NCI-H2081 (cell line): ENCODE measurements around the gene ATXN1.
"Not testable (repeated sequence)": the region's sequence is repeated elsewhere in the genome, so short reads cannot be mapped to it uniquely, and the experiment has no call there.

ENCODE experiments used
- DNase-seq, 2 experiments: peaks; one replicate each; lab custom pipeline; 2025; lab: John Stamatoyannopoulos, UW

ATXN1 gene

GRCh38 chr6:16570946-16571345, 190.3 kb downstream of the ATXN1 start:
- DNase-seq: no peak

- no peak for DNase-seq
These were observed 191.1 kb downstream of the ATXN1 start for GRCh38 chr6:16570221-16570553.

- no peak for DNase-seq
These were observed 193.1 kb downstream of the ATXN1 start for GRCh38 chr6:16568128-16568527.

DNA sequence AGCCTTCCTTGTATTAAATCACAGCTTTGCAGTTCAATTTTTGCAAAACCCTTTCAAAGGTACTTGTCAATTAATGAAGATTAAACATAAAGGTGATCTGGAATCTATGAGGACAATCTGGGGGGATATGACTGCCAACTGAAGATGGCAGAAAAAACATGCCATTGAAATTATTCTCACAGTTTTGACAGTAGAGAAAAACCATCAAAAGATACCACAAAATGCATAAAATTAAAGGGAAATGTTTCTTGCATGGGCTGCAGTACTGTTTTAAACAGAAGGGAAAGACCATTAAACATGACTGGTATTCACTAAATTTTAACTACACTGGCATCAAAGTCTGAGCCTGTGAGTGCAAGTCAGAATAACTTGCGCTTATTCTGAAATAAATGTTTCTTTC, 194.2 kb downstream of the ATXN1 start:
- DNase-seq: no peak

- DNase-seq: no peak
These were observed 196.8 kb downstream of the ATXN1 start for GRCh38 chr6:16564436-16564835.

DNA sequence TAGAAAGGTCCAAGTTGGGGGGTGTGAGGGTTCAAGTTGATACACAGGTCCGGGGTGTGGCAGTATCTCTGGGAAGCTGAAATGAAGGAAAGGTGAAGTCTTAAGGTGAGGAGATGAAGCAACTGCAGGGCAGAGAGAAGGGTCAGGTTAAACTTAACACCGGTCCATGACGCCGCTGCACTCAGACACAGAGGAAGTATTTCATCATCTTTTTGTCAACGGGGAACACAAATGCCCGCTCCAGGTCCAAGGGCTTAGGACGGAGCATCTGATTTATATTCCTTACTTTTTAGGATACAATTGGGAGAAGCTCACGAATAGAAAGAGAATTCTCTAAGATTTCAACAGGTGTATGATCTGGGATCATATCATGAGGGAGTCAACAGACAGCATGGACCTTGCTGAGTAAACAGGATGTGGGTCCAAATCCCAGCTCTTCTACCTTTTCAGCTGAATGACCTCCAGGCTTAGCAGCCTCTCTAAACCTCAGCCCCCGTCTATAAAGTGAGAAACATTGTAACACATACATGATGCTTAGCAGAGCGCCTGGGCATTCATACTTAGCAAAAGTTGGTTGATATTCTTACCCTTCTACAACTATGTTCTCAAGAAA, 197.5 kb downstream of the ATXN1 start:
- DNase-seq: no peak

- no peak for DNase-seq
These were observed 198.8 kb downstream of the ATXN1 start for GRCh38 chr6:16562498-16562897.

GRCh38 chr6:16559071-16559470, 202.2 kb downstream of the ATXN1 start:
- peak in 1 of 2 experiments; percentile 23 for DNase-seq

DNA sequence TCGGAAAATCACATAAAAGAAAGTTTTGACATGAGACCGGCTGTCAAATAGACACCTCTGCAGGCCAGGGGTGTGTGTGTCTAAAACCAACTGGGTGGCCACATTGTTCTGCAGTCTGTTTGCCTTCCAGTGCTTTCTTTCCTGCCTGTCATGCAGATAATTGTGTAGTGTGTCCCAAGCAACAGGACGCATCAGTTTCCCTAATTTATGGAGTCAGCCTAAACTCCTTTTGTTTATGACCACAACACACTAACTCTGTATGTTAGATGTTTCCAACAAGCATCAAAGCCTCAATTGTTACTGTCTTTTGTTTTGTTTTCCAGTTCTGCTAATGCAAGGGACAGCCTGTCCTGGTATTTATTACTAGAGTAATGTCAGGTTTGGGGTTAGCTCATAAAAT, 205.7 kb downstream of the ATXN1 start:
- no peak for DNase-seq

GRCh38 chr6:16553531-16553930, 207.7 kb downstream of the ATXN1 start:
- no peak for DNase-seq

DNA sequence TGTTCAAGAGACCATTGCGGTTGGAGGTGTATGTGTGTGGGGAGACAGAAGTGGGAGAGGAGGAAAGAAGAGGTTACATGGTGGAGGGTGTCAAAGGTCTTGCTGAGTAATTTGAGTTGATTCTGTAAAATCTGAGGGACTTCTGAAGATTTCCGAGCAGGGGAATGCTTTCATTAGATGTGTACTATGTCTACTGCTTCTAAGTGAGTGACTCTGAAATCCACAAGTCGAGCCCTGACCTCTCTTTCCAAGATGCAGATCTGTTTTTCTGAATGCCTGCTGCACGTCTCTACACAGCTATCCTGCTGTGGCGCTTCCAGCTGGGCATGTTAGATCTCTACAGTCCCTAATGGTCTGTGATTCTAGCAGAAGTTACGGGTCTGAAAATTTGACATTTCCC, 209.8 kb downstream of the ATXN1 start:
- no peak for DNase-seq

- DNase-seq: no peak
These were observed 213.1 kb downstream of the ATXN1 start for GRCh38 chr6:16548121-16548520.

DNA sequence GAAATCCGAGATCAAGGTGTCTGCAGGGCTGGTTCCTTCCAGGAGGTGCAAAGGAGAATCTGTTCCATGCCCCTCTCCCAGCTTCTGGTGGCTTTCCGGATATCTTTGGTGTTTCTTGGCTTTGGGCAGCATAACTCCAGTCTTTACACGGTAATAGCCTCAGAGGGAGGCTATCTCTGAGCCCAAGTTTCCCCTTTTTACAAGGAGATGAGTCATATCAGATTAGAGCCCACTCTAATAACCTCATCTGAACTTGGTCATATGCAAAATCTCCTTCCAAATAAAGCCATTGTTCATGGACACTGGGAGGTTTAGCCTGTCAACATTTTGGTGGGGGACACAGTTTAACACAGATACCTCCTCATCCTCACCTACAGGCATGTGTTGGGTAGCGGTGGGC, 213.7 kb downstream of the ATXN1 start:
- no peak for DNase-seq

DNA sequence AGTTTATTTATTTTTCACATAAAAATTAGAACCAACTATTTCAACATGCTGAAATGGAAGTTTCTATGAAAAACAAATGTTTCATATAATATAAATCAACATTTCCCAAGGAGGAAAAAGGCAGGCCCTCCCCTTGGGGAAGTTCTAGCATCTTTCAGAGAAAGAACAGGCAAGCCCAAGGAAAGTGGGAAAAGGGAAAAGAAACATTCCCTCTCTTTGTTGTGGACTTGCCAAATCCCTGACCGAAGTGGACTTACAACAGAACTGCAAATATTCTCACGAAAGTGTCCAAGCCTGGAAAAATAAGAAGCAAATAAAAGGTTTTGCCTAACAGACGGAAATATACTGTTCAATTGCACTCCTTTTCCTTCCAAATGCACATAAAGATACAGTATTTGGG, 214.4 kb downstream of the ATXN1 start:
- DNase-seq: no peak

- DNase-seq: no peak
These were observed 215.9 kb downstream of the ATXN1 start for GRCh38 chr6:16545382-16545781.

DNA sequence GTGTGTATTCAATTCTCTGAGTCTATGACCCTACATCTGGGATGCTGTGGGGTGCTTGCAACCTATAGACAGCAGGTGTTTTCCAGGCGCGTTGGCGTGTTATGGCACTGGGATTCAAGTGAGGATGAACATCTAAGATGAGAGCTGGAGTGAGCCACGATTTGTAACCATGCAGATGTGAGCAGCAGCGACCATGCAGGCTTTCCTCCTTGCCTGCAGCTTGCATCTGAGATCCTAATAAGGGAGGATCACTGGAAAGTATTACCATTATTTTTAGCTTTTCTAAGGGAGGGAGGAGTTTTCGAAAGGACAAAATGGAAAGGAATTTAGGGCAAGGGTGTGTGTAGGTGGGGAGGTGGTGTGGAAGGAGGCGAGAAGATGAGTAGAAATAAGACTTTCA, 216.7 kb downstream of the ATXN1 start:
- DNase-seq: no peak

GRCh38 chr6:16544006-16544405, 217.3 kb downstream of the ATXN1 start:
- no peak for DNase-seq

DNA sequence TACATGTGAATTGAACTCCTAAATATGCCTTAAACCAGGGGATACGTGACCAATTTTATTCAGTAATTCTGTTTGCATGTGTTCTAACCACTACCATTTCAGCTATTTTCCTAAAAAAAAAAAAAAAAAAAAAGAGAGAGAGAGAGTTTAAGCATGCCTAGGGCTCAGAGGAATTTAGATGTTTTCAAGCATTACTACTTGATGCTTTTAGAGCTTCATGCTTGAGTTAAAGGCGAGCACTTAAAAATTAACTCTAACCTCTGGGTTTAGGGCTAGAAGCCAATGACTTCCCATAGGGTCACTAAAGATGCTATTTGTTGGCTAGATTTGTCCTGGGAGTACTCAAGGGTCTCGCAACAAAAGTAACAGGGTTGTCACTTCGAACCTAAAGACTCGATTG, 217.7 kb downstream of the ATXN1 start:
- no peak for DNase-seq

GRCh38 chr6:16542070-16542469, 219.2 kb downstream of the ATXN1 start:
- no peak for DNase-seq

DNA sequence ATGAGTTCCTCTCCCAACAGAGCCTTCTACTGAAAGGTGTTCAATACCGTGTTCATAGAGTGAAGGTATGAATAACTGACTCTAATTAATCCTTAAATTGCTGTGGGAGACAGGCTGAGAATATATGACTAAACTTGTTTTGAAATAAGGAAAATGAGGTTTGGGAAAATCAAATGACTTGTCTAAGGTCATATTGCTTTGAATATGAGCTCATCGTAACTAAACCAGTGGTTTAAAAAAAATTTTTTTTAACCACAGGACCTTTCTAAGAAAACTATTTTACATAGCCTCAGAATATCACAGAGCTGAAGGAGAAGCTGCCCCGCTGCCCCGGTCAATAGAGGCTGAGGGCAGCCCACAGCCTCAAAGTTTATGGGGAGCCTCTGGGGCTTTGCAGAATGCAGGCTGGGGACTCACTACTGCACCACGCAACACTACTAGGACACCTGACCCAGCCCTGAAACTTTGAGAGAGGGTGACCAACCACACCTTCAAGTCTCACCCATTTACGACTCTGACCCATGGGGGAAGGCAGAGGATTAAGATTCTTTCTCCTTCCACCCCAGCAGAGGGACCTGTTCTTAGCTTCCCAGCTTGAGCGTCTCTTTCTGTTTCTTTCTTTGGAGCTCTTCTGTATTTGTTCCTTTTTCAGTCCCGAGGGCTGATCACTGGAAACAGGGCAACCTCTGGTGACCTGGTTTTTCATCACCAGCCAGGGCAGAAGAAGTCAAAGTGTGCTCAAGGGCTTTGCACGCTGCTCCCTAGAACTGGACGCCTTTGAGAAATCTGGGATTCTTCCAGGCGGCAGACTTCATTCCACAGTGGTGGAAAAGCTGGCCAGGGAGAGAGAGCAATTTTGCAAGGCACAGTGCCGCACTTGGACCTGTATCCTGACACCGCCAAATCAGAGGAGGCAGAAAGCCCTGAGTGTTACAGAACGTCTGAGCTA, 220.2 kb downstream of the ATXN1 start:
- DNase-seq: no peak

- DNase-seq: not testable (repeated sequence)
These were observed 220.9 kb downstream of the ATXN1 start for GRCh38 chr6:16540383-16540782.

- no peak for DNase-seq
These were observed 222.0 kb downstream of the ATXN1 start for GRCh38 chr6:16539086-16539931.

- DNase-seq: no peak
These were observed 225.7 kb downstream of the ATXN1 start for GRCh38 chr6:16535564-16535963.
